PC-3 (cell line): ENCODE data around the gene CDH22. TPM values are rescaled to one million over a fixed set of nuclear protein-coding genes. Genes with fewer than 3 reads are reported as not detected.

Experiments
- ATAC-seq: fragments of 200-7000 bp; cut with Tn5 transposase; 2 replicates; pipeline ENCODE4 v1.9.1; 2020; ENCODE audit warnings: mild to moderate bottlenecking, moderate library complexity
- BruUV-seq: library from RNA; stranded (reverse); fragments of 400-500 nt; replicated peaks from 2 replicates; lab custom pipeline; 2021; lab: Mats Ljungman, UMichigan
- CTCF ChIA-PET: fragments of 300-600 bp; sonication (Branson Sonifier 250); formaldehyde crosslinking; loops from one replicate; lab custom pipeline; 2022; ENCODE audit warnings: antibody characterized with exemption; lab: Charles Lee
- POLR2A ChIA-PET: fragments of 300-600 bp; sonication (Branson Sonifier 250); formaldehyde crosslinking; loops from one replicate; lab custom pipeline; 2022; ENCODE audit warnings: antibody characterized with exemption; ENCODE audit not compliant: unreplicated experiment; lab: Charles Lee
- DNase-seq: peaks from one replicate; pipeline ENCODE4 v3.0.0-alpha.2; 2015
- H2AFZ ChIP-seq: fragments of 300-600 bp; sonication (generic); 2 replicates; pipeline ENCODE4 v1.6.0; 2016; ENCODE audit warnings: antibody characterized with exemption, low read length
- H3F3A ChIP-seq: fragments of 300-600 bp; sonication (generic); one replicate; pipeline ENCODE4 v1.6.0; 2017; ENCODE audit warnings: antibody characterized with exemption, low read length, control low read depth, mild to moderate bottlenecking; ENCODE audit not compliant: unreplicated experiment
- H3K27ac ChIP-seq: fragments of 300-600 bp; sonication (generic); 2 replicates; pipeline ENCODE4 v1.5.1; 2016; ENCODE audit warnings: mild to moderate bottlenecking, low read length
- H3K27me3 ChIP-seq: fragments of 300-600 bp; sonication (generic); 2 replicates; pipeline ENCODE4 v1.6.1; 2016; ENCODE audit warnings: low read length, mixed read lengths
- H3K36me3 ChIP-seq: fragments of 300-600 bp; sonication (generic); 2 replicates; pipeline ENCODE4 v1.6.1; 2016; ENCODE audit warnings: low read depth, mixed run types, low read length, mixed read lengths
- H3K4me1 ChIP-seq: fragments of 300-600 bp; sonication (generic); 2 replicates; pipeline ENCODE4 v1.5.1; 2016; ENCODE audit warnings: low read length; ENCODE audit not compliant: insufficient read depth
- H3K4me2 ChIP-seq: fragments of 300-600 bp; sonication (generic); 2 replicates; pipeline ENCODE4 v1.6.0; 2016; ENCODE audit warnings: low read length
- H3K4me3 ChIP-seq: fragments of 300-600 bp; sonication (generic); 2 replicates; pipeline ENCODE4 v1.5.1; 2016; ENCODE audit warnings: mild to moderate bottlenecking, low read length, mixed read lengths
- H3K79me2 ChIP-seq: fragments of 300-600 bp; sonication (generic); 2 replicates; pipeline ENCODE4 v1.6.1; 2017; ENCODE audit warnings: low read length, mixed read lengths
- H3K9ac ChIP-seq: fragments of 300-600 bp; sonication (generic); 2 replicates; pipeline ENCODE4 v1.6.0; 2016; ENCODE audit warnings: mild to moderate bottlenecking, low read length
- H3K9me2 ChIP-seq: fragments of 300-600 bp; sonication (generic); replicated peaks from 2 replicates; pipeline ENCODE4 v1.6.1; 2016; ENCODE audit warnings: mixed run types, low read length, mixed read lengths
- H3K9me3 ChIP-seq: fragments of 300-600 bp; sonication (generic); 2 replicates; pipeline ENCODE4 v1.6.1; 2016; ENCODE audit warnings: low read length, mixed read lengths
- H4K20me1 ChIP-seq: fragments of 300-600 bp; sonication (generic); 2 replicates; pipeline ENCODE4 v1.6.1; 2016; ENCODE audit warnings: low read length, mixed read lengths
- EZH2 ChIP-seq: fragments of 300-600 bp; sonication (generic); IDR thresholded peaks from one replicate; pipeline ENCODE4 v1.6.1; 2017; ENCODE audit warnings: antibody characterized with exemption, mild to moderate bottlenecking, low read length; ENCODE audit not compliant: unreplicated experiment
- EZH2phosphoT487 ChIP-seq: fragments of 300-600 bp; sonication (generic); IDR thresholded peaks from 2 replicates; pipeline ENCODE4 v1.6.1; 2018; ENCODE audit warnings: mild to moderate bottlenecking, antibody characterized with exemption, low read length, borderline replicate concordance
- intact Hi-C: fragments of 100-400 bp; cut with micrococcal nuclease; formaldehyde crosslinking; loops from 2 replicates; pipeline ENCODE4 v1.9.0; 2023
- total RNA-seq: library from RNA; depleted of rRNA; stranded (reverse); fragments of >200 nt; gene quantifications from 2 replicates; pipeline ENCODE4 v1.2.3, GENCODE V29; 2014
- TF ChIP-seq, protein P1 (sequence below): fragments of 300-600 bp; sonication (generic); conservative IDR thresholded peaks from 2 replicates; pipeline ENCODE4 v1.5.1; 2017; ENCODE audit warnings: antibody characterized with exemption, low read depth, mild to moderate bottlenecking, low read length

Gene CDH22
- total RNA-seq, 1 experiment from 2014 or later: not detected

DNA sequence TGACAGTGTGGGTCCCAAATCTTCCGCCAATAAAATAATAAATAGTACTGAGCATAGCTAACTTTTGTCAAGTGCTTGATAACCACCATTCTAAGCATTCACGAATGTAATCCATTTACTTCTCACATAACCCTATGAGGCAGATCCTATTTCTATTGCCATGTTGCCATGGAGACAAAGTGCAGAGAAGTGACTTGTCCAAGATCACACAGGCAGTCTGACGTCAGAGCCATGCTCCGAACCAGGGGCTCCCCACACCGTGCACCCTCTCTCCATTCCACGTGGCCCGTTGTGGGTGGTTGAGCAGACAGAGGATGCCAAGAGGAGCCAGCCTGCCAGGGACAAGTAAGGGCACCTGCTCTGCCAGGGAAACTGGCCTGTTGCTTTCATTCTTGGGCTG lies 38.9 kb downstream of the CDH22 start:
- Histone ChIP-seq H3F3A (no peaks in the 10 kb centered on the region), H3K4me3 (no peak overlapping the region), H3K9ac (no peak overlapping the region), H2AFZ (no peak overlapping the region), H3K27me3 (peaks cover 37% of the 10 kb centered on the region; the same call in 1 of the 2 replicates), H3K27ac (no peak overlapping the region), H3K4me1 (no peaks in the 10 kb centered on the region), H3K4me2 (no peak overlapping the region), H3K36me3 (no peaks in the 10 kb centered on the region), H3K9me2 (no peaks in the 10 kb centered on the region), H4K20me1 (no peaks in the 10 kb centered on the region), H3K9me3 (no peaks in the 10 kb centered on the region), H3K79me2 (no peaks in the 10 kb centered on the region)
- TF ChIP-seq EZH2 (no peak), EZH2phosphoT487 (no peak)
- TF ChIP-seq, protein P1, sequence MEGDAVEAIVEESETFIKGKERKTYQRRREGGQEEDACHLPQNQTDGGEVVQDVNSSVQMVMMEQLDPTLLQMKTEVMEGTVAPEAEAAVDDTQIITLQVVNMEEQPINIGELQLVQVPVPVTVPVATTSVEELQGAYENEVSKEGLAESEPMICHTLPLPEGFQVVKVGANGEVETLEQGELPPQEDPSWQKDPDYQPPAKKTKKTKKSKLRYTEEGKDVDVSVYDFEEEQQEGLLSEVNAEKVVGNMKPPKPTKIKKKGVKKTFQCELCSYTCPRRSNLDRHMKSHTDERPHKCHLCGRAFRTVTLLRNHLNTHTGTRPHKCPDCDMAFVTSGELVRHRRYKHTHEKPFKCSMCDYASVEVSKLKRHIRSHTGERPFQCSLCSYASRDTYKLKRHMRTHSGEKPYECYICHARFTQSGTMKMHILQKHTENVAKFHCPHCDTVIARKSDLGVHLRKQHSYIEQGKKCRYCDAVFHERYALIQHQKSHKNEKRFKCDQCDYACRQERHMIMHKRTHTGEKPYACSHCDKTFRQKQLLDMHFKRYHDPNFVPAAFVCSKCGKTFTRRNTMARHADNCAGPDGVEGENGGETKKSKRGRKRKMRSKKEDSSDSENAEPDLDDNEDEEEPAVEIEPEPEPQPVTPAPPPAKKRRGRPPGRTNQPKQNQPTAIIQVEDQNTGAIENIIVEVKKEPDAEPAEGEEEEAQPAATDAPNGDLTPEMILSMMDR: no peak
- ChIA-PET CTCF (no interaction called here), POLR2A (no interaction called here)
- BruUV-seq: no TSS peak
- intact Hi-C loops: no loop called here
- ATAC-seq (no peak), DNase-seq (no peak)

DNA sequence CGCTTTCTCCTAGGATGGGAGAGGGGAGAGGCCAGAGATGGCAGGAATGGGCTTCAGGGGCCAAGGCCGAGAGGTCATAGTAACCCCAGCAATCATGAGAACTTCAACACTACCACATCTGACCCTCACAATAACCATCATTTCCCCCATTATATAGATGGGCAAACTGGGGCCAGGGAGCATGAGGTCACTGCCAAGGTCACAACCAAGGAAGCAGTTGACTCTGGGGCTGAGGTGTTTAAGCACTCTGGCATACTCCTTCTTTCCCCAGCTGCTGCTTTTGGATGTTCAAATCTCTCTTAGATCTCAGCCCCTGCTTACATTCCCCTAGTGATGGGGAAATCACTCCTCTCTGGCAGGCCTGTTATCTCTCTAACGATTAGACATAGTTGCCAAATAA lies 39.6 kb downstream of the CDH22 start:
- ChIA-PET POLR2A (no interaction called here), CTCF (no interaction called here)
- H3K36me3 ChIP-seq: no peaks in the 10 kb centered on the region
- no peak overlapping the region for H3K27ac ChIP-seq
- H3K27me3 ChIP-seq: peaks cover 37% of the 10 kb centered on the region; the same call in 1 of the 2 replicates
- no peaks in the 10 kb centered on the region for H3K9me3 ChIP-seq
- DNase-seq: no peak
- TF ChIP-seq EZH2phosphoT487: no peak
- no peak for TF ChIP-seq EZH2
- TF ChIP-seq, protein P1: no peak
- no peak overlapping the region for H3K9ac ChIP-seq
- no peak overlapping the region for H3K4me3 ChIP-seq
- no peak for ATAC-seq
- H3K9me2 ChIP-seq: no peaks in the 10 kb centered on the region
- no peak overlapping the region for H3K4me2 ChIP-seq
- H3K79me2 ChIP-seq: no peaks in the 10 kb centered on the region
- no peaks in the 10 kb centered on the region for H4K20me1 ChIP-seq
- no TSS peak for BruUV-seq
- intact Hi-C loops: no loop called here
- no peaks in the 10 kb centered on the region for H3F3A ChIP-seq
- no peak overlapping the region for H2AFZ ChIP-seq
- no peaks in the 10 kb centered on the region for H3K4me1 ChIP-seq

DNA sequence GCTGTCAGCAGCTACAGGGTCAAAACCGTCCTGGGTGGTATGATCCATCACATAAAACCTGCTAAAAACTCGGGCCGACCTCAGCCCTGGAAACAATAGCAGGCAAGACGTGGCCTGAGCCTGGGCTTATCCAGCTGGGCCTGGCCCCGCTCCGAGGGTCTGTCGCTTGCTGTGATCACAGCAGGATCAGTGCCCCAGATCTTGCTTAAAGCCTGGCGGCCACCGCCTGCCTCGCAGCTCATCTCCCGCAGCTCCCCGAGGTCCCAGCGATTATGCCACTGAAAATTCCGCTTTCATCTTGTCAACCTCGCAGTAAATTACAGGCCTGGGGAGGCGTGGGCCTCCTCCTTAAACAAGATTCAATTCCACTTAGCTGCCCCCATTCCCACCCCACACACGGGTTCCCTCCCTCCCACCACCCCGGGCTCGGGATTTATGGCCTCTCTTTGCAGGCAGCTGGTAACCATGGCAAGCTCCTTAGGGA lies 40.1 kb downstream of the CDH22 start:
- Histone ChIP-seq H2AFZ (no peak overlapping the region), H3K79me2 (no peaks in the 10 kb centered on the region), H4K20me1 (no peaks in the 10 kb centered on the region), H3K4me1 (no peaks in the 10 kb centered on the region), H3K9me3 (no peaks in the 10 kb centered on the region), H3K4me3 (no peak overlapping the region), H3K27me3 (peaks cover 32% of the 10 kb centered on the region; the same call in 1 of the 2 replicates), H3K27ac (no peak overlapping the region), H3K9me2 (no peaks in the 10 kb centered on the region), H3F3A (no peaks in the 10 kb centered on the region), H3K9ac (no peak overlapping the region), H3K4me2 (no peak overlapping the region), H3K36me3 (no peaks in the 10 kb centered on the region)
- POLR2A ChIA-PET: no interaction called here
- intact Hi-C loops: no loop called here
- BruUV-seq: no TSS peak
- TF ChIP-seq EZH2: no peak
- ATAC-seq (no peak), DNase-seq (no peak)
- CTCF ChIA-PET: no interaction called here
